Amygdala (tissue), 56 donors: ENCODE results near the gene CDK5RAP2.
"Not testable (repeated sequence)": the region's sequence is repeated elsewhere in the genome, so short reads cannot be mapped to it uniquely, and the experiment has no call there.

Experiments
- DNase-seq, 56 donors: peaks; one replicate each; lab custom pipeline; 2025; lab: John Stamatoyannopoulos, UW

The CDK5RAP2 gene

DNA sequence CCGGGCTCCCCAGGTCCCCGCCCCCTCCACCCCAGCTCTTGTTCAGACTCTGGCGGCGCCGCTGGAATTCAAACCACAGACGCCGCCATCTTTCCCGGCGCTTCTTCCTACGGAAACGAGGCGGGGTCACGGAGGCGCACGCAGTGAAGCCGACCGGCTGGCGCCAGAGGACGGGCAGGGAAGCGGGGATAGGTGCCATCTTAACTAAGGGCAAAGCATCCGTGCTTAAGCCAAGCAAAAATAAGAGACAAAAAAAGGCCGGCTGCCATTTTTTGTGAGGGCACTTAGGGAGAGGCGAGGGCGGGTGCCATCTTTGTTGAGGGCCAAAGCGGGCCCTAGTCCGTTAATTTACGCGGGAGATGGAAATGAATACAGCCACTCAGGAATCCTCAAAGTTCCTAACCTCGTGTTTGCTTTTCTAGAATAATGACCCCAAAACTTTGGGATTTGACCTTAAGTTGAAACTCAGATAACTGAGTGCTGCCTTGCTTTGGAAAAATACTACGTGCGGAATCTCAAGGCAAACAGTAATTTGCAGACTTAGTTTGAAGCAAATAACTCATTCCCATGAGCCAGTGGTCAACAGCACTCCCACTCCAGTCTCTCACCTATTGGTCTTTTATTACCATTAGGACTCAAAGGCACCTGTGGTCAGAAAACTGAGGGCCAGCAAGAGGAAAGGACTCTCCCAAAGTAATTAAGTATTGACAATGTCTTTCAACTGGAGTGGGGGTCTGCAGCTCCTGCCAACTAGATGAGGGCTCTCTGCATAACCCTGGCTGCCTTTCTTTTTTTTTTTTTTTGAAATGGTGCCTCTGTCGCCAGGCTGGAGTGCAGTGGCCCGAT, at the start of gene CDK5RAP2:
Gene CDK5RAP2 (minus strand): TSS at position 117 of the 846 bp plus-strand sequence. CDS start 189 bp downstream, outside the sequence.
- peak; percentile 51 to 98 (median 92) for DNase-seq

DNA sequence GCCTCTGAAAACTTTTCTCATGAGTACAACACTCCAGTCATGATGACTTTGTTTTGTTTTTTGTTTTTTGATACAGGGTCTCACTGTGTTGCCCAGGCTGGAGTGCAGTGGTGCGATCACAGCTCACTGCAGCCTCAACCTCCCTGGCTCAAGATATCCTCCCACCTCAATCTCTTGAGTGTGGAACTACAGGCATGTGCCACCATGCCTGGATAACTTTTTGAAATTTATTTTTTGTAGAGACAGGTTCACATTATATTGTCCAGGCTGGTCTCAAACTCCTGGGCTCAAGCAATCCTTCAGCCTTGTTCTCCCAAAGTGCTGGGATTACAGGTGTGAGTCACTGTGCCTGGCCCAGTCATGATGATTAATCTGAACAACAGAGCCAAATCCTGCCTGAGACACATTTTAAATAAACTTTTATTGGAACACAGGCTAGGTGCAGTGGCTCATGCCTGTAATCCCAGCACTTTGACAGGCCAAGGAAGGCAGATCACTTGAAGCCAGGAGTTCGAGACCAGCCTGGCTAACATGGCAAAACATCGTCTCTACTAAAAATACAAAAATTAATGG, 49.0 kb upstream of the CDK5RAP2 start:
- not testable (repeated sequence) for DNase-seq

DNA sequence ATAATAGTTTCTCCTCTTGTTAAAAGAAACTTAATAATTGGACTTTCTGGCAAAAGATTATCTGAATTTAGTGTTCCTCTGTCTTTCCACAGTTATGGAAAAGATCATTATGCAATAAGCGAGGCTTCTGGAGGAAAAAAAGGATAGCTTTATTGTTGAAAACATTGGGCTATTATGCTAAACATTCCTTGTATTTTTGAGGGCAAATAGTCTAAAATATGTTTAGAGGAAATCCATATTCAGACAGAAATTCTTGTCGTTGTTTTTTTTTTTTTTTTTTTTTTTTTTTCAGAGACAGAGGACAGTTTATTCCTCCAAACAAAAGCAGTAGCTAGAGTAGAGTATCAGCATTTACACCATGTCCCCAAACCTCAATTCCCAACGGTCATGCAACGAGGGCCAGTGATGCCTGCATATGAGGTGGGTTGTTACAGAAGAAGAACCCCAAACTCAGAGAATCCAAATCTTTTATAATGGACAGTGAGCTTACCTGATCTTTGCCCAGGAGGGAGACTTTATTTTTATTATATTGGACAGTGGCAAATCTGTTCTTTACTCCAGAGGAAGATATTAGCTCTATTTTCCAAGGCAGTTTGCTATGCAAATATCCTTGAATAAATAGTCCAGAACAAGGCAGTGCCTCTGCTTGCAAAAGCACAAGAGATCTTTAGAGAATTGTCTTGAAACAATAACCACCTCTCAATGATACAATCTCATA, 48.4 kb upstream of the CDK5RAP2 start:
- no peak for DNase-seq

DNA sequence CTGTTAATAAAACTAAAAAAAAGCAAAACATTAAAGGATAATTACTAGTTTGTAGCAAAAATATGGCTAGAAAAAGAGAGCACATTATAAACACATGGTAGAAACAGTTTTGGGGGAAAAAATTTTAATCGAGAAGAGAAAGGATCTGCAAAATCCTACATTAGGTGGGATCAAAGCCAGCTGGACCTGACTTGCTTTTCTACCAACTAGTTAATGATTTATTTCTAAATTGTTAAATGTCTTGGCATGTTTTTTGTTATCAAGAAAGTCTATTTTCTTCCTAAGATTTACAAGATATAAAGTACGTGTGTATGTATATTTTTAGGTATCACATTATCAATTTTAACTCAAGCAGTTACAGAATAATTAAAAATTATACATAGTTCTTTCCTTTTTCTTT, 47.1 kb upstream of the CDK5RAP2 start:
- DNase-seq = no peak

DNA sequence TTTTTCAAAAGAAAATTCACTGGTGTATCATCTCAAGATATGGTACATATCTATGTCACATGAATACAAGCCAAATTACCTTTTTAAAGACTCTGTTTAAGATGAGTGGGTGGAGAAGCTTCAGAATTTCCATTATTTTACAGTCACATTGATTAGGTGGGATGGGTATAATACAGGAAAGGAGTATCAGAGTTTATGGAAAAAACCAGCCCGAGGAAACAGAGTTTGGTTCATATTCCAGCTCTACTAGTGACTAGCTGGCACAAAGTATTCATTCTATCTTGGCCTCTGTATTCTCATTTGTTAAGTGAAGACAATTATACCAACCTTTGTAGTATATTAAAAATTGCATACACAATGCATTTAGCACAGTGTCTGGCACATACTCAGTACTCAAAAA, 46.5 kb upstream of the CDK5RAP2 start:
- DNase-seq = no peak

DNA sequence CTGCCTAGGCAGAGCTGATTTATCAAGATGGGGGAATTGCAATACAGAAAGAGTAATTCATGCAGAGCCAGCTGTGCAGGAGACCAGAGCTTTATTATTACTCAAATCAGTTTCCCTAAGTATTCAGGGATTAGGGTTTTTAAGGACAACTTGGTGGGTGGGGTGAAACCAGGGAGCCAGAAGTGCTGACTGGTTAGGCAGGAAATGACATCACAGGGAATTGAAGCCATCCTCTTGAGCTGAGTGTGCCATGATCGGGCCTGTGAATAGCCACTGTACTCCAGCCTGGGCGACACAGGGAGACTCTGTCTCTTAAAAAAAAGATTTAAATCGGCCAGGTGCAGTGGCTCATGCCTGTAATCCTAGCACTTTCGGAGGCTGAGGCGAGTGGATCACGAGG, 45.3 kb upstream of the CDK5RAP2 start:
- DNase-seq = peak in 4 of 56 donors; percentile 4 to 26 (median 16)

DNA sequence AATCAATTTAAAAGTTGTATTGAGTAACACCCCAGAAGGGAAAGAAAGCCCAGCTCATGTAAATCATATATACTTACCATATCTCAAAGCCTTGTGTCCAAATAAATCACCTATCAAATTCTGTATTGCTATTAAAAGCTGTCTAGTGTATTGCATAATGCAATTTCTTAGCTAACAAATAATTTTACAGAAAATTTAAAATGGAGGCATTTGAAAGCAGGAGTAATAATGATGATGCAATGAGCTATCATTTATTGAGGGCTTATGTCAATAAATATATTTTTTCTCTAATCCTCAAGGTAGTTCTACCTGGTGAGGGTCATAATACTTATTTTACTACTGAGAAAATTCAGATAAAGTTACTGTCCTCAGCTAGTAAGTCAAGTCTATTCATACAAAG, 42.8 kb upstream of the CDK5RAP2 start:
- DNase-seq = no peak

DNA sequence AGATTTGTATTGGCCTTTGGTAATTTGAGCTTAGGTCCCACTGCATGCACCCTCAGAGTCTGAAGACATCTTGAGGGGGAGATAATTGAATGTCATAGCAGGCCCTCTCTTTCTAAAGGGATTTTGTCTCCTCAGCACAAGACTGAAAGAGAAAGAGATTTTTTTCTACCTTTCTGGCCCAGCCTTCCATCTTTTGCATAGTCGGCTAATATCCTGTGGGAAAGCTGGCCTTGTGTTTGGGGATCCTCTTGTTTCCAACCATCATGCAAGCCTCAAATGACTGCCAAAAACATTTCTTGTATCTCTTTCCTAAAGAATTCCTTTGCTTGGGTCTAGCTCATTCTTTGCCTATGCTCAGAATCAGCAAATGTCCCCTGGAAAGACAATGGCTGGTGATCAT, 42.0 kb upstream of the CDK5RAP2 start:
- no peak for DNase-seq

DNA sequence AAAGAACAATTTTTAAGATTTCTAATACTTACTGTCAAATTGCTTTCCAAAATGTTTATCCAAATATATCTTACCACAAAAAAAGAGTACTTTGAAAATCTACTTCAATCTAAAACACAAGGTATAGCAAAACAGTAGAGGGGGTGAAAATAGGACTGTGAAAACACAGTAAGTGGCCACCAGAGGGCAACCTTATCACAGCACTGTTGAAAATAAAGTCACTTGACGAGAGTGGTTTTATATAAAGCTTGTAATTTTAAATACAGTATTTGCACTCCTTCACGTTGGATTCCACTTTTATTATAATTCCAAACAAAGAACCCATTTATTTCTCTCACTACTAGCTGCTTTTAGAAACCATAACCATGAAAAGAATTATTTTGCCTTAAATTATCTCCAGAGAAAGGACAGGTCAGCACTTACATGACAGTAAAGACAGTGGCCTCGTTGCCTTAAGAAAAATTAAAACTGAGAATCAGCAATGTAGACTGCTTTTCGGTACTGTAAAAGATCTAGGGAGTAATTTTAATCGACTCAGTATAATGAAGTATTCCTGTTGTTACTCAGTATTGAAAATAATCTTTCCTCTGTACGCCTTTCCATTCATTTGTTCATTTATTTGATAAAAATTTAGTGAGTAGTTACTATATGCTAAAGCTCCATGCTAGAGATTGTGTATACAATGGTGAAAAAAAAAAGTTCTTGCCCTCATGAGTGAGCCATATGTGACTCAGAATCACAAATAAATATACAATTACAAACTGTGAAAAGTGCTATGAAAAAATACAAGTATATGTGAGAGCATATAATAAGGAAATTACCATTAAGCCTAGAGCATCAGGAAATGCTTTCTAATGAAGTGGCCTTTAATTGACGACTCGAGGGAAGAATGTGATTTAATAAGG, 40.0 kb upstream of the CDK5RAP2 start:
- DNase-seq = peak in 37 of 56 donors; percentile 3 to 87 (median 22)

DNA sequence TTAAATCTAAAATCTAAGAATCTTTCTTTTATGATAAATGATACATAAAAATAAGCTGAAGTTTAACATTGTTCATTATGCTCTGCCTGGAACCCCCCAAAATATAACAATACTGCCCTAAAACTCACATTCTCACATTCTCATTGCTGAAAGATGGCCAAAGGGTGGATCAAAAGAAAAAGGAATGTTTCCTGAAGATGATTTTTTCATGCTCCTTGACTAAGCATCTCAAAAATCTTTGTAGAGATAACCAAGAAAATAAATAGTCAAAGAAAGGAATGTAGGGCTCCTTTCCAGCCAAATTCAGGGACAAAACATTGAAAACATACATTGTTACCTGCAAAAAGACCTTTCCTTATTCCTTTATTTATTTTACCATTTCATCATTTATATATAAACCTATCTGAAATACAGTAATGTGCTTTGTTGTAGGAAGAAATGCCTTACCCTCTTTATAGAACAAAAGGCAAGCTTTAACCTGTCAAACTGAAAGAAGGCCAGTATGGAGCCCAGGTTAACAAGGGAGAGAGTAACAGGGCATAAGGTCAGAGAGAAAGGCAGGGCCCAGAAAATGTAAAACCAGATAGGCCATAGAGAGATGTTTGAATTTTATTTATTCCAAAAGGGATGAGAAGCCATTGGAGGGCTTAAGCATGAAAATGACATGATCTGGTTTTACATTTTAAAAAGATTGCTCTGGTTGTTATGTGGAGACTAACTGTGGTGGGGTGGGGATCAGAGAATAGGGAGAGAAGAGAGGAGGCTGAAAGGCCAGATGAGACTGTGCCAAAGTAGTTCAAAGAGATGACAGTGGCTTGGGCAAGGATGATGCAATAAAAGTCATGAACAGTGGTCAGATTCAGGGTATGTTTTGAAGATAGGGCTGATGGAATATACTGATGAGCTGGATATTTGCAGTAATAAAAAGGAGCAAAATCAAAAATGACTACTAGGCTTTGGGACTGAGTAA, 37.3 kb upstream of the CDK5RAP2 start:
- peak in 1 of 56 donors; percentile 12 for DNase-seq

DNA sequence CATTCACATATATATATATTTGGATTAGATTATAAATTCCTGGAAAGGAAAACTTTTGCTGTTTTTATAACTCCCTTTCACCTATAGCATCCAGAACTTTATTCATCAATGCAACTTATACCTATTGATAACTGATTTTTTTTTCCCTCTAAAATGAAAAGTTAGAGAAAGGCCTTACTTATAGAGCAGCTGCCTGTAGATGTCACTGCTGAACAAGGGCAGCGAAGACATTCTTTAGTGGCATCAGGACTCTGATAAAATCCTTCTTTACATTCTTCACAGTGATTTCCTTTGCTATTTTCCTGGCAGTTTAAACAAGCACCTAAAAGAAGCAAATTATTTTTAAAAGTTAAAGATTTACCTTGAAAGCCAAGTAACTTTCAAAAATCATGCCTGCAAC, 32.3 kb upstream of the CDK5RAP2 start:
- DNase-seq = peak in 3 of 56 donors; percentile 2 to 12 (median 4)

DNA sequence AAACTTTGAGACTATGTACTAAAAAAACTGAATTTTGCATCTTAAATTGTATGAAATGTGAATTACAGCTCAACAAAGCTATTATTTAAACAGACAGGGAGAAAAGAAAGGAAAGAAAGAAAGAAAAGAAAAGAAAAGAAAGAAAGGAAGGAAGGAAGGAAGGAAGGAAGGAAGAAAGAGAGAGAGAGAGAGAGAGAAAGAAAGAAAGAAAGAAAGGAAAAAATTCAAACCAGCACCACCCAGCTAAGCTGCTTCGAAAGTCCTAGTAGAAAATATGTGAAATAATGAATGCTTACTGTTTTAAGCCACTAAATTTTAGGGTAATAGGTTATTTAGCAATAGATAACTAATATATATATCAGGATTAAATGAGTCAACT, 31.7 kb upstream of the CDK5RAP2 start:
- no peak for DNase-seq

DNA sequence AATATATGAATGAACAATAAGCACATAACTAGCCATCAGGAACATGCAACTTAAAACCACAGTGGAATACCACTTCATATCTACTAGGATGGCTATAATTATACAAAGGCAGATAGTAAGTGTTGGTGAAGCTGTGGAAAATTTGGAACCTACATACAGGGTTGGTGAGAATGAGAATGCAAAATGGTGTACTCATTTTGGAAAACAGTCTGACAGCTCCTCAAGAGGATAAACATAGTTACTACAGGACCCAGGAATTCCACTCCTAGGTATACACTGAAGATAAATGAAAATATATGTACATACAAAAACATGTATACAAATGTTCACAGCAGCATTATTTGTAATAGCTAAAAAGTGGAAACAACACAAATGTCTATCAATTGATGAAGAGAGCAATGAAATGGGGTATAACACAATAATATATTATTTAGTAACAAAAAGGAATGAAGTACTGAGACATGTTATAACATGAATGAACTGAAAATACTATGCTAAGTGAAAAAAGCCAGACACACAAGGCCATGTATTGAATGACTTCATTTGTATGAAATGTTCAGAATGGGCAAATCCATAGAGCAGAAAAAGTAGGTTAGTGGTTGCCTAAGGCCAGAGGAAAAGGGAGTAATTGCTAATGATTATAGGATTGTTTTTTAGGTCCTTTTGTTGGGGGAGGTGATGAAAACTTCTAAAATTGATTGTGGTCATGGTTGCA, 31.2 kb upstream of the CDK5RAP2 start:
- DNase-seq = no peak

DNA sequence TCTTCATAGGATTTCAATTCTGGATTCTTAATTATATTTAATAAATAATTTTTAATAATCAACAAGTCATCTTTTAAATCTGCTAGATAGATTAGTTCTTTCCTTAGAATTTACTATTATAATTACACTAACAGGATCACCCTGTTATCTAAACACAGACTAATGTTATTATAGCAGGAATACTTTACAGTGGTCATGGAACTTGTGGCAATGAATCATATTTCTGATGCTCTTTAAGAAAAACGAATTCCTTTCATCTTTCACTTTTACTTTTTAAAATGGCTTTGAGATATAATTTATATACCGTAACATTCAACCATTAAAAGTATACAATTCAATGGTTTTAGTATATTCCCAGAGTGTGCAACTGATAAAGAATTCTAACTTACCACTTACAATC, 29.7 kb upstream of the CDK5RAP2 start:
- no peak for DNase-seq

DNA sequence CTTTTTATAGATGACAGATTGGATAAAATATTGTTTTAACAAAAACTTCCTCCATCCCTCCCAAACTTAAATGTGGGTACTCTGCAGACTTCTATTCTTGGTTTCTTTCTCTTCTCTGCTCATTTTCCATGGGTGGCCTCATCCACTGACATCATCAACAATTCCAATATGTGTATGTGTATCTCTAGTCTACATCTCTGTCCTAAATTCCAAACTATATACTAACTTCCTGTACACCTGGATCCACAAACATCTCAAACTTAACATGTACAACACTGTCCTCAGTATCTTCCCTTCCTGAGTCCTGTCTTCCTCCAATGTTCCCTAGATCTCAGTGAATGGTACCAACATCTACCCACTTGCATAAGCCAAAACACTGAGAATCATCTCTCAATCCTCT, 28.5 kb upstream of the CDK5RAP2 start:
- DNase-seq = no peak

DNA sequence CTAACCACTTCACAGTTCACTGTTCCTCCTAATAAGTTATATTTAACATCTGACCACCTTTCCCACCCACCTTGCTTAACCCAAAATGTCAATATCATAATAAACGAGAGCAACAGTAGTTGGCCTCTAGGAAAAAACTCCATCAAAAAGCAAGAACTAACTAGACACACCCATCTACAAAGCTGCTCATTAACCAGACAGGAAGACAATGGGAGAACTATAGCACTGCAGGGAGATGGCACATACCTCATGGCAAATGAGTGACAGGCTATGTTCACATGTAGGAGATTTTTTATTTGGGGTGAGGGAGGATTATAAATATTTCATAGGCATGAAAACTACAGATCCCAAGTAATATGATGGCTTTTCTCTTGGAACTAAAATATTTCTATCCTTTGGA, 23.6 kb upstream of the CDK5RAP2 start:
- no peak for DNase-seq

DNA sequence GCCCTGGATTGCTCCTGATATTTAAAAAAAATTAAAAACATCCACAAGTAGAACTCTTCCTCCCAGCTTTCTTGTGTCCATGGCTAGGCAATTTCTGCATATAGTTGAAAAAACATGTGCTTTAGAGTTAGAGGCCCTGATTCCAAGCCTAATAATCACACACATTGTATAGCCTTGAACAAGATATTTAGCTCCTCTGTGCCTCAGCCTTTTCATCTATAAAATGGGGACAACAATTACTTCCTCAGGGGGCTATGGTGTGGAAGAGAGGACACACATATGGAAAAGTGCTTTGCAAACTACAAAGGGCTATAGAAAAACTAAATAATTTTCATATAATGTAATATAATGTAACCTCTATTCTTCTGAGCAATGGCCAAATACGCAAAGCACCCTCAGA, 23.0 kb upstream of the CDK5RAP2 start:
- DNase-seq = no peak

DNA sequence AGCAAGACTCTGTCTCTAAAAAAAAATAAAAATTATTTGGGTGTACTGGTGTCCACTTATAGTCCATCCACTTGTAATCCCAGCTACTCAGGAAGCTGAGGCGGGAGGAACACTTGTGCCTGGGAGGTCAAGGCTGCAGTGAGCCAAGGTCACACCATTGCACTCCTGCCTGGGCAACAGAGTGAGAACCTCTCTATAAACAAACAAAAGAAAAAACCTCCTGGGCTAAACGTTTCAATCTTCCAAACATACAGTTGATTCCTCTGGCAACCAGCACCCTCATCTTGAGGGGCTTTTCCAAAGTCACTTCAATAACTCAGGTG, 13.9 kb upstream of the CDK5RAP2 start:
- DNase-seq = no peak
